Left lung (tissue), 10 donors: ENCODE data around the gene HOXA6. TPM values are rescaled to one million over a fixed set of nuclear protein-coding genes. Genes with fewer than 3 reads are reported as not detected.

Source experiments
- ATAC-seq: fragments of 200-7000 bp; cut with Tn5 transposase; one replicate; pipeline ENCODE4 v1.9.1; 2020; ENCODE audit warnings: moderate library complexity
- DNase-seq, 4 donors: peaks; one replicate each; pipeline ENCODE4 v3.0.0-alpha.2; 2013 to 2020
- H3K27ac ChIP-seq, 2 donors: fragments of 200-600 bp; sonication (generic) in 1 of 2; one replicate each; pipeline versions ENCODE4 v1.5.0 to v1.8.0; 2020 to 2021
- H3K27me3 ChIP-seq, 2 donors: fragments of 200-600 bp; sonication (generic) in 1 of 2; one replicate each; pipeline versions ENCODE4 v1.5.0 to v1.8.0; 2020 to 2021
- H3K36me3 ChIP-seq, 2 donors: fragments of 200-600 bp; sonication (generic) in 1 of 2; one replicate each; pipeline versions ENCODE4 v1.5.0 to v1.8.0; 2020 to 2021
- H3K4me1 ChIP-seq, 2 donors: fragments of 200-600 bp; one replicate each; pipeline ENCODE4 v1.8.0; 2021
- H3K4me3 ChIP-seq, 2 donors: fragments of 200-600 bp; sonication (generic) in 1 of 2; one replicate each; pipeline versions ENCODE4 v1.5.0 to v1.8.0; 2020 to 2021; ENCODE audit warnings: mild to moderate bottlenecking in 1 of 2
- H3K9me3 ChIP-seq, 2 donors: fragments of 200-600 bp; sonication (generic) in 1 of 2; one replicate each; pipeline versions ENCODE4 v1.5.0 to v1.8.0; 2020 to 2021
- intact Hi-C, 2 donors: fragments of 100-400 bp; cut with DNase I; formaldehyde crosslinking; loops; one replicate each; pipeline versions ENCODE4 v1.11.2 to v1.14.2; 2022
- polyA plus RNA-seq, 6 donors: library from polyadenylated mRNA; unstranded; fragments of 120-200 nt; gene quantifications; one replicate each; pipeline ENCODE4 v1.2.1, GENCODE V29; 2013; ENCODE audit not compliant: insufficient read length in 6 of 6
- total RNA-seq, 2 donors: library from RNA; stranded (reverse); fragmentation: NEBNext Ultra II Directional; extraction: Animal tissue kit (Norgen Biotek cat#: 25700); gene quantifications; one replicate each; pipeline ENCODE4 v1.2.1, GENCODE V29; 2021
- TF ChIP-seq, protein P1 (sequence below), 2 donors: fragments of 200-600 bp; sonication (generic) in 1 of 2; IDR thresholded peaks; one replicate each; pipeline versions ENCODE4 v1.5.0 to v1.8.0; 2021; ENCODE audit warnings: antibody characterized with exemption in 2 of 2
- donor health status: DM: no; HTN: yes; CAD: no.
- donor health status: DM: no; HTN: no; CAD: no.

The HOXA6 gene
- total and polyA plus RNA-seq, 8 donors = 3.5 to 16.2 (median 14.2) TPM

DNA sequence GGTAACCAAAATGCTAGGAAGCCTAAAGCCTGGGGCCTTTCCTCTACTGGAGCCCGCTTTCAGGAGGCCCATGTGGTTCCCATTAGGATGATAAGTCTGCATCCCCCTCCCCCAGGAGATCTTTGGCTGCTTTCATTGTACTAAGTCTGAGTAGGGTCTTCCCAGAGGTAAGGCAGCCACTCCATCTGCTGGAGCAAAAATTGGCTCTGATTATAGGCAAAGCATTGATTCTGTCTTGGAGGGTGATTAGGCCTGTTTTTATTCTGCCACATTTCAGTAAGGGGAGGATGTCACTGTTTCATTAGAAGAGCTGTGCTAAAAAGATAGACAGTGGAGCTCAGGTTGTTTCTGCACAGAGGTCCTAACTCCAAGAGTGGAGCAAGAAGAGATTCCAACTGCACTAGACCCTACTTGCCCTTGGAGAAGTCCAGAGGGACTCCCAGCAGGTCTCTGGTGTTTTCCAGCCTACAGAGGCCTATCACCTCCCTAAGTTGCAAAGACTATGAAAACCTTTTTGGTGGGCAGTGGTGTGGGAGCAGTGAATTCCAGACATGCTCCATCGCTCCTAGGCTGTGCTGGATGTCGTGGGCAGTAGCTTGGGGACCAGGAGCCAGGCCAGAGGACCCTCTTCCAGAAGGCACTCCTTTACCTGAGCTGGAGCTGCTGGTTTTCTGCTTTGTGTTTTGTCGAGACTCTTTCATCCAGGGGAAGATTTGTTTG lies 37.9 kb downstream of the HOXA6 start:
- H3K27ac ChIP-seq = peak overlapping the region; percentile 82 to 90
- no peak overlapping the region for H3K4me3 ChIP-seq
- intact Hi-C loops = no loop called here
- TF ChIP-seq, protein P1, sequence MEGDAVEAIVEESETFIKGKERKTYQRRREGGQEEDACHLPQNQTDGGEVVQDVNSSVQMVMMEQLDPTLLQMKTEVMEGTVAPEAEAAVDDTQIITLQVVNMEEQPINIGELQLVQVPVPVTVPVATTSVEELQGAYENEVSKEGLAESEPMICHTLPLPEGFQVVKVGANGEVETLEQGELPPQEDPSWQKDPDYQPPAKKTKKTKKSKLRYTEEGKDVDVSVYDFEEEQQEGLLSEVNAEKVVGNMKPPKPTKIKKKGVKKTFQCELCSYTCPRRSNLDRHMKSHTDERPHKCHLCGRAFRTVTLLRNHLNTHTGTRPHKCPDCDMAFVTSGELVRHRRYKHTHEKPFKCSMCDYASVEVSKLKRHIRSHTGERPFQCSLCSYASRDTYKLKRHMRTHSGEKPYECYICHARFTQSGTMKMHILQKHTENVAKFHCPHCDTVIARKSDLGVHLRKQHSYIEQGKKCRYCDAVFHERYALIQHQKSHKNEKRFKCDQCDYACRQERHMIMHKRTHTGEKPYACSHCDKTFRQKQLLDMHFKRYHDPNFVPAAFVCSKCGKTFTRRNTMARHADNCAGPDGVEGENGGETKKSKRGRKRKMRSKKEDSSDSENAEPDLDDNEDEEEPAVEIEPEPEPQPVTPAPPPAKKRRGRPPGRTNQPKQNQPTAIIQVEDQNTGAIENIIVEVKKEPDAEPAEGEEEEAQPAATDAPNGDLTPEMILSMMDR (IDR thresholded peaks at IDR 0.05) = no peak
- no peaks in the 10 kb centered on the region for H3K9me3 ChIP-seq
- peaks cover 6 to 19% of the 10 kb centered on the region in 2 donors for H3K4me1 ChIP-seq
- H3K27me3 ChIP-seq = peaks cover 14 to 79% of the 10 kb centered on the region in 2 donors
- no peaks in the 10 kb centered on the region for H3K36me3 ChIP-seq
- DNase-seq (no peak), ATAC-seq (no peak)

DNA sequence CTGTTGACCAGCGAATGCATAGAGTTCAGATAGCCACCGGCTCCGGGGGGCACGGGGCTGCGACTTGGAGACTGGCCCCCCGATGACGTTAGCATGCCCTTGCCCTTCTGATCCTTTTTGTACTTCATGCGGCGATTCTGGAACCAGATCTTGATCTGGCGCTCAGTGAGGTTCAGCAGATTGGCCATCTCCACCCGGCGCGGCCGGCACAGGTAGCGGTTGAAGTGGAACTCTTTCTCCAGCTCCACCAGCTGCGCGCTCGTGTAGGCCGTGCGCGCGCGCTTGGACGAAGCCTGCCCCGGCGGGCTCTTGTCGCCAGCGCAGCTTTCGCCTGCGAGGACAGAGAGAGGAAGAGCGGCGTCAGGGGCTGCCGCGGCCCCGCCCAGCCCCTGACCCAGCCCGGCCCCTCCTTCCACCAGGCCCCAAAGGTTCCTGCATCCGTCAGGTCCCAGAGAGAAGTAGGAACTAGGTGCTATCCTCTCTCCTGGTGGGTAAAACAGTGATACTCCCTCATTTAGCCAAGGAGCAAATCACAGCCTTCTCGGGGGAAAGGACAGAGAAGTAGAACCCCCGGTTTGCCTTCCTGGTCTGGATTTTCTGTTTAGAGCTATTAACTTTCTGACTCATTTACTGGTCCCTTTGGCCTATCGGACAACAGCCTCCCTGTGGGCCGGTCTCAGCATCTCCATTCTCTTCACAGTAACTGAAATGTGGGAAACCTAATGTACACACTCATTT lies 39.0 kb downstream of the HOXA6 start:
- no peaks in the 10 kb centered on the region for H3K36me3 ChIP-seq
- ATAC-seq (peak; percentile 60), DNase-seq (peak in 3 of 4 donors; percentile 70 to 83 (median 82))
- H3K27ac ChIP-seq = peak overlapping the region; percentile 82 to 90
- peaks cover 17 to 81% of the 10 kb centered on the region in 2 donors for H3K27me3 ChIP-seq
- intact Hi-C loops = no loop called here
- no peaks in the 10 kb centered on the region for H3K9me3 ChIP-seq
- H3K4me1 ChIP-seq = peaks cover 10 to 19% of the 10 kb centered on the region in 2 donors
- TF ChIP-seq, protein P1 (IDR thresholded peaks at IDR 0.05) = no peak
- peak overlapping the region; percentile 7 to 22 for H3K4me3 ChIP-seq

DNA sequence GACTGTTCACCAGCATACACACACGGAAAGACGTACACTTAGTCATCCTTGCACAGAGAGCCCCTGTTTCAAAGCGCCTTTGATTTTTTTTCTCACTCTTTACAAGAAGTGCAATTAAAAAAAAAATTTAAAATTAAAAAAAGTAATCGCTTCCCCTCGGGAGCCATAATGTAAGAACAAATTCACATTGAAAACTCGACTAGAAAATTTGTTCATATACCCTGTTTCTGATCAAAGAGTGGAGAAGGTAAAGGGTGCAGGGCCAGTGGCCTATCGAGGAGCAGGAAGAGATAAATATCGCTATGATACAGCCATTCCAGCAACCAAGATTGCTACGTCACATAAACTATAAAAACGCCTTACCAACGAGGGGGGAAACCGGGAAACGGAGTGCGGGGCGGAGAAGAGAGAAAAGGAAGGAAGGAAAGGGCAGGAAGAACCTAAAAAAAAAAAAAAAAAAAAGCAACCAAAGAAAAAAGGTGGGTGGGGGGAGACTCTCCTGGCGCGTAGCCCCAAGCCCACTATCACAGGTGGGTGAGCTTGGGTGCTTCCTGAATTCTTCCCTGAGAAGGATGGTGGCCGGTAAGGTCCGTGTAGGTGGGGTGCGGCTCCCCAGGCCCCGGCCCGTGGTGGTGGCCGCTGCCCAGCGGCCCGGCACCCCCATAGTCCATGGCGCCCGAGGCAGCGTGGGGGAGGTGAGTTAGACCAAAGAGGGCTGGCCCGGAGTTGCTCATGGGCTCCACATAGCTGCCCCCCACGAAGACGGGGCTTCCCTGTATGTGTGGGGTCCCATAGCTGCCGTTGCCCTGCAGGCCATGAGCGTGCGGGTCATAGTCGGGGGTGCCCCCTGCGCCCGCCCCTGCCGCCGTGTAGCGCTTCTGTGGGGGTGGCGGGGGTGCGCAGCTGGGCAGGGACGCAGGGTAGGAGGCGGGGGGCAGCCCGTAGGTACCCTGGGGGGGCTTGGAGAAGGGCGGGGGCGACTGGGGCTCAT lies 39.9 kb downstream of the HOXA6 start:
- ATAC-seq (peak; percentile 9), DNase-seq (peak in 2 of 4 donors; percentile 49 to 77)
- intact Hi-C loops = no loop called here
- H3K27me3 ChIP-seq = peaks cover 25 to 81% of the 10 kb centered on the region in 2 donors
- H3K4me3 ChIP-seq = peak overlapping the region; percentile 7 to 22
- no peaks in the 10 kb centered on the region for H3K9me3 ChIP-seq
- H3K27ac ChIP-seq = peak overlapping the region; percentile 82 to 90
- H3K36me3 ChIP-seq = no peaks in the 10 kb centered on the region
- peaks cover 10 to 23% of the 10 kb centered on the region in 2 donors for H3K4me1 ChIP-seq
- TF ChIP-seq, protein P1 (IDR thresholded peaks at IDR 0.05) = no peak

DNA sequence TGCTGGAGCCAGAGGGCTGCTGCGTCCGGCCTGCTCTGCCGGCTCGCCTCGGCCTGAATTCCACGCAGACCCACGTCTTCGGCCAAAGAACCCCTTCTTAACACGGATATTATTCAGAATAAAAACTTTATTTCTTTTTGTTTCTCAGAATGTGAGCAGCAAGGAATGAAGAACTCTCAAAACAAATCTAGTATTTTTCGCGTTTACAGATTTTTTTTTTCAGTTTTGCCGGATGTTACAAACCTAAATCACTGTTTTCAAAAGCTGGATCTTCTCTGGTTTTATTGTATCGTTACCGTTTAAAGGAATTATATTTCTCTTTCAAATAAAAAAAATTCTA lies 40.7 kb downstream of the HOXA6 start:
- H3K27me3 ChIP-seq = peaks cover 31 to 89% of the 10 kb centered on the region in 2 donors
- intact Hi-C loops = no loop called here
- H3K36me3 ChIP-seq = no peaks in the 10 kb centered on the region

More for the DNA sequence above, 40.7 kb downstream of the HOXA6 start:
- Histone ChIP-seq H3K4me1 (peaks cover 10 to 32% of the 10 kb centered on the region in 2 donors), H3K9me3 (no peaks in the 10 kb centered on the region), H3K27ac (peak overlapping the region; percentile 82 to 90), H3K4me3 (peak overlapping the region; percentile 7 to 22)
- ATAC-seq (no peak), DNase-seq (no peak)
- TF ChIP-seq, protein P1 (IDR thresholded peaks at IDR 0.05) = no peak
